Heart left ventricle (tissue), 13 donors: ENCODE data around the gene NAE1.

Experiments used
- POLR2A ChIP-seq, 2 donors: fragments of 450-650 bp; IDR thresholded peaks; one replicate each; pipeline ENCODE4 v1.6.1; 2017; ENCODE audit warnings: antibody characterized with exemption in 2 of 2, mild to moderate bottlenecking in 2 of 2, moderate library complexity in 2 of 2
- TF ChIP-seq, protein P1 (sequence below), 12 donors: fragments of 200-600 bp; sonication (generic) in 4 of 12; IDR thresholded peaks; one replicate each; pipeline versions ENCODE4 v1.5.0 to v1.8.0; 2018 to 2022; ENCODE audit warnings: antibody characterized with exemption in 12 of 12, mild to moderate bottlenecking in 5 of 12
- donor health status: ischemic (EF 13 %, LVEDD 7.1; RV severe dilation, severe dysfunction).
- donor health status: DM: no; HTN: yes; CAD: no.
- donor health status: DM: no; HTN: no; CAD: no.
- donor health status: ischemic (EF 25% LVEDD 6.9; RV normal size, moderate dysfunction).
- donor health status: ischemic (EF 25% LVEDD 5.7; RV mildly dilated, moderate dysfunction).
- donor health status: ischemic (EF 35%, LVEDD 5.7; RV mildly dilated, moderate dysfunction).
- donor health status: nonischemic (EF 11% LVEDD 7.7; RV severe dilation, severe dysfunction).
- donor health status: DM: yes; HTN: yes; CAD: no.
- donor health status: PGD.
- donor health status: ischemic (EF 29% LVEDD 5.4; RV normal size, mild dysfunction).
- donor health status: nonischemic (EF 23%, LVEDD 6.1; RV moderate dilation, normal function).

GRCh38 chr16:66874079-66874775, 43.5 kb upstream of the NAE1 start:
- TF ChIP-seq POLR2A (IDR thresholded peaks at IDR 0.05), result no peak
- TF ChIP-seq, protein P1, sequence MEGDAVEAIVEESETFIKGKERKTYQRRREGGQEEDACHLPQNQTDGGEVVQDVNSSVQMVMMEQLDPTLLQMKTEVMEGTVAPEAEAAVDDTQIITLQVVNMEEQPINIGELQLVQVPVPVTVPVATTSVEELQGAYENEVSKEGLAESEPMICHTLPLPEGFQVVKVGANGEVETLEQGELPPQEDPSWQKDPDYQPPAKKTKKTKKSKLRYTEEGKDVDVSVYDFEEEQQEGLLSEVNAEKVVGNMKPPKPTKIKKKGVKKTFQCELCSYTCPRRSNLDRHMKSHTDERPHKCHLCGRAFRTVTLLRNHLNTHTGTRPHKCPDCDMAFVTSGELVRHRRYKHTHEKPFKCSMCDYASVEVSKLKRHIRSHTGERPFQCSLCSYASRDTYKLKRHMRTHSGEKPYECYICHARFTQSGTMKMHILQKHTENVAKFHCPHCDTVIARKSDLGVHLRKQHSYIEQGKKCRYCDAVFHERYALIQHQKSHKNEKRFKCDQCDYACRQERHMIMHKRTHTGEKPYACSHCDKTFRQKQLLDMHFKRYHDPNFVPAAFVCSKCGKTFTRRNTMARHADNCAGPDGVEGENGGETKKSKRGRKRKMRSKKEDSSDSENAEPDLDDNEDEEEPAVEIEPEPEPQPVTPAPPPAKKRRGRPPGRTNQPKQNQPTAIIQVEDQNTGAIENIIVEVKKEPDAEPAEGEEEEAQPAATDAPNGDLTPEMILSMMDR (IDR thresholded peaks at IDR 0.05), result no peak
